Activated CD4-positive, alpha-beta T cell treated with anti-CD3 and anti-CD28 coated beads, Interleukin-2, amount 50 U/mL, for 1 hour (primary cell): ENCODE results near the gene CUBN.
"Not testable (repeated sequence)": the region's sequence is repeated elsewhere in the genome, so short reads cannot be mapped to it uniquely, and the experiment has no call there.

Source experiments
- DNase-seq: peaks from one replicate; pipeline ENCODE4 v3.0.0-alpha.2; 2020

Gene CUBN

DNA sequence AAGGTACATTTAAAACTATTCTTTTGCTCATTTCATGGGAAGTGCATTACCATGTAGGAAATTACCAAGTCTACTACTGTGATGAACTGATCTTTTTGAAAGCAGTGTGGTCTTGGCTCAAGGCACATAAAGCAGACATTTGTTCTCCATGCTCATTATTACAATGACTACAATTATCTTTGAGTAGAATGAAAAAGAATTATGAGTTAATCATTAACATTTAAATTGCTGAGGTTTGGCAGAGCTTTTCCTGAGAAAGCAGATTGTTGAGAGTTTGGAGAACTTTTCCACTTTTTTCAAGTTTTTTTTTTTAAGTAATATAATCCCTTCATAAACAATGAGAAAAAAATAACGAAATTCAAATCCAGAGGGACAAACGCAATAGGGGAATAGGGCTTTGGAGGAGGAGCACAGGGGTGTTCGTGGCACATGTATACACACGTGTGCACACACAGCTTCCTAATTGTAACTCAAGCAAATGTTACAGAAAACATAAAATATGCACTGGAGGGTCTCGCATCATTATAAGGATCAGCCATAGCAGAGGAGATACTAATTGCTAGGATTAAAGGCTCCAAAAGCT, 8.9 kb upstream of the CUBN start:
- no peak for DNase-seq

DNA sequence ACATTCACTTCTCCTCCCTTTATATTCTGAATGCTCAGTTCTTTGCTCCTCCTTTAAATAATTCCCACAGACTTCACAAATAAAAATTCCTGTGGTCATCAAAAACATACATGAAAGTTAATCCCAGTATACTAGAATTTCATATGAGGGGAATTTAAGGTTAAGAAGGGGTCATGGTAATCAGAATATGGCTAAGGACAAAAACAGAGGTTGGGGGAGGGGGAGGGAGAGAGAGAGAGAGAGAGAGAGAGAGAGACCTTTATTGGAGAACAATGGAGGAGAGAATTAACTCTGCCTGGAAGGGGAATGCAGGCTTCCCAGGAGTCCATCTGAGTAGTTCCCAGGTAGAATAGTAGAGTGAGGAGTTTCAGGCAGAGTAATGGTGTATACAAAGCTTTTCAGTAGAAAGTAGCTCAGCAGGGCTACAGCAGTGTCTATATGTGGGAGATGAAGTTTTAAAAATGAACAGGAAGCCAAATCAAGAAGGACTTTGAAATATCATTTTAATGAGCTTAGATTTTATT, 5.2 kb upstream of the CUBN start:
- no peak for DNase-seq

DNA sequence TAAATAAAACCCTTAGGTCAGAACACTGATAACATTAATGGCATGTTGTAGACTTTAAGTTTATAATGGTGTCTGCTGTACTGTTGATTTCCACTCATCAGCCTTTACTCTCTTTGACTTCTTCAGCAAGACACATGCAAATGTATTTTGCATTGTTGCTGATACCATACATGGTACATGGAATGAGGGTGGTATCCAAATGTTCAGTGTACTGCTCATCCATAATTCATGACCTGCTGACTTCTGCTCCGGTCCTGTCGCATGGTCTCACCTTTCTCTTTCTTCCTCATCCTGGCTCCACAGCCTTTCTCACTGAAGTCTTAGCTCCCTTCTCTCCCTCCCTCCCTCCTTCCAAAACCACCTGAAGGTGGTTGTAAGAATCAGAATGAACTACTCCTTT, 4.7 kb upstream of the CUBN start:
- DNase-seq, result no peak

DNA sequence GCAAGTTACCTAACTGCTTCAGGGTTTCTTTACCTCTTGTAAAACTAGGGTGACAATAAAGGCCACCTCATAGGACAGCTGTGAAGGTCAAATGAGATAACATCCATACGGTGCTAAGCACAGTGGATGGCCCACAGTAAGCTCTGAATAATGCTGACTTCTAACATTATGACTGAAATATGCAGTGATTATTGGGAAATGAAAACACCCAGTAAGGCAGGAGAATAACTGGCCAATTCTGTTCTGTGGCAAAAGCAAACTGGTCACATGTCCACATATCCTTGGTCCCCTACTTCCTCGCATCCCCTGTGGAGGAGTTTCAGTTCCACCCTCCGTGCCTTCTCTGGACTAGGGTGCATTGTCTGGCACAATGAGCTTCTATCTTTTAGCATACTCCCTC, 1.4 kb downstream of the CUBN start:
- DNase-seq, result no peak

DNA sequence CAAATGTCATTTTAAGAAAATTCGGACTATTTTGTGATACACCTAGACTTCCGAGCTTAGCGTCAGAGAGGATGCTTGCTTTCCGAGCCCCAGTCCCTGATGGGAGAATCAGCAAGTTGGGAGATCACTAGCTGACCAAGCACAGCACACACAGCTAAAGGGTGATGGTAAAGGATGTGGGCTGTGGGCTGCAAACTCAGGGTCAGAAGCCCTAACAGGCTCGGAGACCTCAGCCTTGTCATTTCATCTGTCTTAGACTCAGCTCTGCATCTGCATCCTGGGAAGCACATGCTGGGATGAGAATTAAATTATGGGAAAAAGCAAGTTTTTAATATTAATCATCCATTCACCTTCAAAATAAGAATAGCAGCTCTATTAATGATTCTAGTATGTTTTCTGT, 3.3 kb downstream of the CUBN start:
- no peak for DNase-seq

DNA sequence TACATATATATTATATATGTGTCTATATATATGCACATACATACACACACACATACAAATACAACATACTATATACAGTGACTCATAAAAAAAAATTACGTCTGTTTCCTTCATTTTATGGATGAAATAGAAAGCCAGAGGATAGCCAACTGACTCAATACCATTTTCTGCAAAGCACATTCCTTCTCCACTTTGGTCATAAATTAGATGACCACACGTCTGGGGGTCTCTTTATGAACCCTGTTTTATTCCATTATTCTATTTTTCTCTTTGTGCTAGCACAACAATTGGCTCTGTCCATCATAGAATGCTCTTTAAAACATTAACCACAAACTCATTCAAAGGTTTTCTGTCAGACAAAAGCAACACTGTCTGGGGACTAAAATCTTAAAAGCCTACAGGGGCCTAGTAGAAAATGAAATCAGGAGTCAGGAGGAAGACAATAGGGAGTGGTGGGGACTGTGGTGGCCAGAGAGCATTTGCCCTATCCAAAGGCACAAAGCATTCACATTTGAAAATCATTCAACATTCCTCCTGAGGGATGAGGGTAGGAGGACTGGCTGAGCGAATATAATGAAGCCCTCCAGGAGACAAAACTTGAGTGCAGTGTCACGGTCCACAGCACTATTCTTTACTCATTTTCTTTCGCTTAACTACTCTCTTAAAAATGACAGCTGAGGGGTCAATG, 4.3 kb downstream of the CUBN start:
- no peak for DNase-seq

DNA sequence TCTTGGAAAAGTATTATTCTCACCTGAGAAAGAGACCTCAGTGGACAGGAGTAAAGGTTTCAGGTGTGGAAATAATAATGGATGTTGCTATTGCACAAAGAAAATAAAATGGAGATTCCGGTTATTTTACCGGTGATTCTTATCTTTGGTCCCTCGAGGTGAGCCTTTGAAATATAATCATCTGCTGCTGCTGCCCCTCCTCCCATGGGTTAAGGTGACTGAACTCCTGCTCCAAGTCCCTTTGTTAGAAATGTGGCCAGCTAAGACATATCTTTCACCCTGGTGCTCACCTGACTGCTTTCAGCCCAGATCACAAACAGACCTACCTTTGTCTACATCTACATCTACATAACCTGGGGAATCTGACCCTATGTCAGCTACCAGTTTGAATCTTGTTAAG, 5.7 kb downstream of the CUBN start:
- DNase-seq, result no peak

DNA sequence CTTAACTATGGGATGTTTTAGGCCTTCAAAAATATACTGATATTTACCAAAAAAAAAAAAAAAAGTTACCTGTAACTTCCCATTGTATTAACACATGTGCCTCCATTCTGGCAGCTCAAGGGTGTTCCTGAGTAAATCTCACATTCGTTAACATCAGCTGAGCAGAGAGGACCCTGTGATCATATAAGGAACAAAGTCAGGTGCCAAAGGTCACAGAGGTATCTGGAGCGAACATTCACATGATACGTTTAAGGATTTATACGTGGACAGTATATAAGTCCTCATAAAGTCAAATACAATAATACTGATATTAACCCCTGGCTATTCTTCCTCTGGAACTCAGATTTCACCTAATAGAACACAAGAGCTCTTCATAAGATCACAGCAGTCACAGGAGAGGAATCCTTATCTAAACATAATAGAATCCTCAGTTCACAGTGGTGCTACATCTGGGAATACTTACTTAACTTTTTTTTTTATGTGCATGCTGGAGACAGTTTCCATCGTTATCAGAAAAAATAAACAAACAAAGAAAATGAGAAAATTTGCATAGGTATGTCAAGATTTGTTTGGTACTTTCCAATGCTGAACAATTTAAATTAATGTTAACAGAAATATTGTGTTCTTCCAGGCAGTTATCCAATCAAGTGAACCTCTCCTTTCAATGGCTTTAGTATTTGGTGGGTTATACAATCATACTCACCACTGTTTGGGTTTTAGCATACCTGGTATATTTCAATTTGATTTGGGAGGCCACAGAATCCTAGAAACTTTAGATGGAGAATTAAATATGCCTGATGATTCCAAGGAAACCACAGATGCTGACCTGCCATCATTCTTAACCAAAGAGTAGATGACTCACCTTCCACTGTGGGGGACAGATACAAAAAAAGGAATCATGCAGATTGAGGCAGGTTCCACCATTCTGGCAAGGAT, 6.6 kb downstream of the CUBN start:
- DNase-seq, result no peak

DNA sequence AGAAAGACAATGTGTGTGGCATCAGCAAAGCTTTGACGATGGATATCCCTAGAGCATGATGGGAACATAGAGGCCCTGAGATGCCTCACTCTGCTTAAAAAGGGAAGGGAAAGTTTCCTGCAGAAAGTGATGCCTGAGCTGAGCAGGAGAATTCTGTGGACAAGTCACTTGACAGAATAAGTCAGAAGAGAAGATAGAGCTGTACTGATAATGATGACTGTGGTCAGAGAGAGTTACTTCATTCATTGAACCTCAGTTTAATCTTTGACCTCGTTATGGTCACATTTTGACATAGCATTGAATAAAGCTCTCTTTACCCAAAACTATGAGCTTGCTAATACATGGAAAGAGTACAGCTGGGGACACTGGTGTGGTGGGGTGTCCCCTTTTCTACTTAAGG, 7.6 kb downstream of the CUBN start:
- no peak for DNase-seq

DNA sequence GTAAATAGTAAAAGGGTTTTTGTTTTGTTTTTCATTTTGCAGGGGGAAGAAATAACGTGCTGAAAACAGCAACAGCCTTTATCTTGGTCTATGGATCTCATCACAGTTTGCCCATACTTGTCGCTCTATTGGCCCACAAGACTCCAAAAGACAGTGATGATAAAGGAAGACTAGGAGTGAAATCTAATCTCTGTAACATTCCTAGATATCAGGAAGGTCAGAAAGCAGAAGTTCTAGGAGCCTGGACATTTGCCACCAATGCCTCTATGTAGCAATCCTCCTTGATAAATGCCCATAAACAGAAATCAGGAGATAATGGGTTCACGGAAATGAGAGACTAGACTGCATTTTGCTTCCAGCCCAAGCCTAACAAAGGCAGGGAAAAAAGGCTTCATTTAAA, 8.9 kb downstream of the CUBN start:
- no peak for DNase-seq

DNA sequence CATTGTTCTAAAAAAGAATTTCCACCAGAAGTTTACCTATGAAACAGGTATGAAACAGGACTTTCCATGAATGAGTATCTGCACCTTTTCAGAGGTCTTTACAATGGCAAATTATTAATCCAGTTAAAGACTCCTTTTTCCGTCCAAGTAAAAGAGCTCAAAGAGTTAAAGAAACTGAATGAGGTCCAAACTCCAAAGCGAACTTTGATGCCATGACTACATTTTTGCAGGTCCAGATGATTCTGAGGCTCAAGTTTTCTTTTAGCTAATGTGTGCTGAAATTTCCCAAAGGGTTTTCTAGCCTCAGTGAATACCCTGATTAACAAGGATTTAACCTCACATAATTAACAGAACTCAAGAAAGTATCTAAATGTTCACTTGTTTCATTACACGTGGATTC, 9.8 kb downstream of the CUBN start:
- DNase-seq, result no peak

DNA sequence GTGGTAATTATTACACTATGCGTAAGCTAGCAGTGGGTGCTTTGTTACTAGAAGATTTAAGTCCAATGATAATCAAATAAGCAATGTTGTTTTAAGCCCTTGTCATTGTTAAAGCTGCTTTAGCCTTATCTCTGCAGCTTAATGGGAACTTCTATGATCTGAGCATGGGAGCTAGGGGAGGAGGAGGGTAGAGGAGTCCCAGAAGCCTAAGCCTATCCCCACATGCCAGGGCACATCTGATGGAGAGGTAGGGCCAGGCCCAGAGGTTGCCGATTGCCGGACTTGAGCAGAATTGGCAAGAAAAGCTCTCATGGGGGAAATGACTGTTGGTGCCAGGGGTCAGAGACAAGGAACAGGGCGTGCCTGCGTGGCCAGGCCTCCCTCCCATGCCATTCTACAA, 13.4 kb downstream of the CUBN start:
- DNase-seq, result no peak

DNA sequence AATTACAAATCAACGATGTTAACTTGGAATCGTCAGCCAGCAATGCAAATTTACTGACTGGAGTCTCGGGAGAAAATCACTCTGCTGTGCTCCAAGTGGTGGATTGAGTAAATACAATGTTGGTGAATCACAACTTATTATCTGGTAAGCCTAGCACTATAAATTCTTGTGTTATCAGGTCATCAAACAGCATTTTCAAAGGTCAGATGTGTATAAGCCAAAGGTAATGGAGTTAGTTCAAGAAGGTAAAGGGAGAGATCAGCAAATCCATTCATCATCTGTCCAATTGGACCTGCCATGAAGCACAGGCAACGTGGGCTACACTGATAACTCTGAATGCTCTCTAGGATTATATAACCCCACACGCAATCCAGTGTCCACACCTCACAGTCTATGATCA, 13.9 kb downstream of the CUBN start:
- DNase-seq, result no peak

DNA sequence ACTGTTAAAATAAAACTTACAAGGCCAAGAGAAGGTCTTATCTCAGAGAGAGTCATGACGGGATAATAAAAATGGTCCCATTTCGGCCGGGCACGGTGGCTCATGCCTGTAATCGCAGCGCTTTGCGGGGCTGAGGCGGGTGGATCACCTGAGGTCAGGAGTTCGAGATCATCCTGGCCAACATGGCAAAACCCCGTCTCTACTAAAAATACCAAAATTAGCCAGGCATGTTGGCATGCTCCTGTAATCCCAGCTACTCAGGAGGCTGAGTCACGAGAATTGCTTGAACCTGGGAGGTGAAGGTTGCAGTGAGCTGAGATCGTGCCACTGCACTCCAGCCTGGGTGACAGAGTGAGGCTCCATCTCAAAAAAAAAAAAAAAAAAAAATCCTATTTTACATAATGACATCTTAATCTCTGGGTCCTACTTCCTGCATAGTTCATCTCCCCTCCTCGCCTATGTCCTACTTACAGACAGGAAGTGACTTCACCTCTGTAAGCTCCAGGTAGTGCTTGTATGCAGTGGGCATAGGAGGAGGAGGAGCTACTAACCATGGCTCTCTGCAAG, 14.7 kb downstream of the CUBN start:
- not testable (repeated sequence) for DNase-seq

DNA sequence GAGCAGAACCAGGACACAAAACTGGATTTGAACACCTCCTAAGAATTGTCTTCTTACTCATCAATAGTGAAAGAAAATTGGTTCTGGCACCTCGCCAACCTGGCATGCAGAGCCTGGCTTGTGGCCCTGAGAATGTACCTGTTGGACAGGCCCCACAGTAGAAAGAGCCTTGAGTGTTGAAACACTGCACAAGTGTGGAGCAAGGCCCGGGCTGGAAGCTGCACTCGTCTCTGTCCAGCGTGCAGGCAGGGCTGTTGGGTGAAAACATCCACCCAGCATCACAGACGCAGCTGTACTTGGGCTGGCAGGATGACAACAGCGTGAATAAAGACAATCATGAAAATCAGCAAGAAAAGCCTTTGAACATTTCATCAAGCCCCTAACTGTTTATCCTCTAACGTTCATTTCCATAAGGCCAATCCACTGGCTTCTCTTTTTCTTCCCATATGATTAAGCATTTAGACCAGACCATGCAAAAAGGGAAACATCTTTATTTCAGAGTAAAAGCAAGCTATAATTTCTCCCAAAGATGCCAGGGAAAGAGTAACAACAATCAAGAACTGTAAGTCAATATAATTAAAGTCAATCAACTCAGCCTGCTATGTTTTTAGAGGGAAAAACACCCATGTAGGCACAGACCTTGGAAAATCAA, 15.6 kb downstream of the CUBN start:
- DNase-seq, result no peak

DNA sequence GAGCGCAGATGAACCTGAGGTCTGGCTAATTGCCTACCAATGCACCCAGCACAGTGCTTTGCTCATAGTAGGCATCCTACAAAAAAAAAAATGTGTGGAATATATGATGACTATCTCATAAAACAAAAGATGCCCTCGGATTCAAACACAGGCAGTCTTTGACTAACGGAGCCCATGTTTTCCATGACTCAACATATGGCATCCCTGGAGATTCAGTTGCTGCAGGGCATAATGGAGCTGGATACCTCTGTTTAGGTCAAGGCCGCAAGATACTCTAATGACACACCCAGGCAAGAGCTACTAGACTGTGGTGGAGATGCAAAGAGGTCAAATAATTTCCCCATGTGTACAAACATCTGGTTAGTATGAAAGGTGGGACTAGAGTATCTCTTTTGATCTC, 16.3 kb downstream of the CUBN start:
- DNase-seq, result no peak

DNA sequence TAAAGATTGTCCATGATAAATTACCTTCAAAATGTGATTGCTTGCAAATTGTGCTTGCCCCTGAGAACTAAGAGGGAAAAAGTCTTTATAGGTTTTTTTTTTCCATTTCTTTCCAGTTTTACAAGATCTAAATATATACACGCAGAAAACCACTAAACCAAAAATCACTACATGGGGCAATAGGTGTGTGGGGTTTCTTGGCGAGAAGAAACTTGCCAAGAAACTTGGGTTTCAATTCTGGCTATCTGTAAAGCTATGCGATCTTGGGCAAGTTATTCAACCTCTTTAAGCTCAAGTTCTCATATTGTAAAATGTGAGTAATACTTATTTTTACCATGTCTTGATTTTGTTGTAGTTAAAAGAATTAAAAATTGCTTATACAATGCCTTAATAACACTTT, 17.0 kb downstream of the CUBN start:
- no peak for DNase-seq

DNA sequence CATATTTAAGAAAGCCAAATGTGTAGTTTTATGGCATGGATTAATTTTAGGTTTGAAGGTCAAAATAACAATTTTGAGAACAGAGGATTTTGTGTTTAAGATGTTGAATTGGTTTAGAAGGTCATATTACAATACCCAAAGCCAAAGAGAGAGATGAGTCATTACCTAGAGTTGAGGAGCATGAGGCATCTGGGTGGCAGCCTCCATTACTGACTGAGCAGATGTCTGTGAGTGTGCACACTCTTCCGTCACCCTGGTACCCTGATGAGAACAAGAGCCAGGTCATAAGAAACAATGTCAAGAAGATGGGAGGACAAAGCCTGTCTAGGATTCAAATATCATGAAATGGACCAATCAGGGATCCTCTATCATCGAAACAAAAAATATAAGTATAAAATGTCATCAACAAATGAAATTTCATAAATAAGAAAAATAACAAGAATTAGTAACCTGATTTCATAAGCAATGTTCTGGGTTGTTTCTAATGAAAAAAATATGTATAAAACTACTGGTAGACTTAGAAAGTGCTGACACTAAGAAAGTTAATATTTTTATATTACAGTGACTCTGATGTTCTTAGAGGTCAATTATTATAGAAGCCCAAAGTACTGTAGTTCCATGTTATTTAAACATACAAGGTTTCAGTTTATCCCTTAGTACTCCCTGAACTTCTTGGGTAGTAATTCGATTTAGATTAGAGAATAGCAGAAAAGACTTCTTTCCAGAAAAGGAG, 20.0 kb downstream of the CUBN start:
- DNase-seq, result no peak

DNA sequence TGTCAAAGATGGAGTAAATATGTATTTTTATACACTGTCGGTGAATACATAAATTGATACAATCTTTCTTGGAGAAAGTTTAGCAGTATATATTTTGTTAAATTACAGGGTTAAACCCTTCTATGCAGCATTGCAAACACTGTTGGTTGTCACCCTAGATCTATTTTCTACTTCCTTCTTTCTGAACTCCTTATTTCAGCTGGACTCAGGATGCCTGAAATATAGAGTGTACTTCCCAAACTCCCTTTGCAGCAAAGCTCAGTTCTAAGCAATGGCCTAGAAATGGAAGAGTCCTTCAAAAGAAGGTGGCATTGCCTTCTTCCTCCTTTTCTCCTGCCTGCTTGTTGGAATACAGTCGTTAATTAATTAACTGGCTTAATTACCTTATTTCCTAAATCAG, 20.6 kb downstream of the CUBN start:
- no peak for DNase-seq

DNA sequence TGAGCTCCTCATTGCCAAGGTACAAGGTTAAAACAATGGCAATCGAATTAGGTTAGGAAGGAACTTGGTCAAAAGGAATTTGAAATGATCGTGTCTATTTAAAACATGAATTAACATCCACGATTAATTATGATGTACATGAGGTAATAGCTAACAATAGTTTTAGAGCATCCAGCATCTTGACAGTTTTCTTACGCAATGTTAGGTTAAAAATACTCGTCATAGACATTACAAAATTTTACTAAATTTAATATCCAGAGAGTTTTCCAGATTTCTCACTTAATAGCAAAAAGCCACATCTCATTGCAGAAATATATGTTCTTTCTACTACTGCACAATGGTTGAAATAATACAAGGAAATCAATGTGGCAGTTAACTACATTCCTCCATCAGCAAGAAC, 22.6 kb downstream of the CUBN start:
- DNase-seq, result no peak

DNA sequence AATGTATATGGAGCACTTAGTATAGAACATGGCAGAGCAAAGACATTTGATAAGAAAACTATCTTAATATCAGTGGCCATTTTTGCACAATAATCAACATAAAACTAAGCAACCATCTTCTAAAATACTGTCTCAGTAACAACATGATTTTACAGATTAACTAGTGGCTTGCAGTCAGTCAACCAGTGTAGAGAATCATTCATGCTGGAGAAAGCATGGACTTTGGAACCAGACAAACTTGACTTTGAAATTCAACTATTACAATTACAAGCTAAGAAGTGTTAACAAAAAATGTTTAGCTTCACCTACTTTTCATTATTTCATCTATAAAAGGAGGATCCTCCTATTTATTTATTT, 27.7 kb downstream of the CUBN start:
- no peak for DNase-seq

DNA sequence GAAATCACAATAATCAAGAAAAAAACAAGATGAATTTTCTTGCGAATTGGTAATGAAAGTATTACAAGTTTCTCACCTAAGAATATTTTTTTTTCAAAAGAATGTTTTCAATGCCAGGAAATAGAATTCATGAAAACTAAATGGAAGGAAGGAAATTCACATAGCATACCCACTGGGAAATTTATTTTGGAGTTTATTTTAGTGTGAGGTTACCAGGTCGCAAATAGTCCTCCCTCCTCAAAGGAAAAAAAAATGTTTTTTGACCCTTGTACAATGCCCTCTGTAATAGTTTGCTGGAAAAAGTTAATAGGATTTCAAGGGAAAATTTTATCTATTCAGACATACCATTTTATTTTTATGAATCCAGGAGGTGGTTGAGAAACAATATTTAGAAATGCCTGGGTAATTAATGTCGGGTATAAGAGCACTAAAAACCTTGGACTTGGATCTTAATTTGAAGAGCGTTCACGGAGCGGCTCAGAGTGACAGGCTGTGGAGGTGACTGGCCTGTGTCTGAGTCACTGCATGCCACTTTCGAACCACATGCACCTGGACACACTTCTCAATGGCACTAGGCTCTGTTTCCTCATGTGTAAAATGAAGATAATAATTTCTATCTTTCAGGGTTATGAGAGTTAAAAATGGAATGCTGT, 28.2 kb downstream of the CUBN start:
- DNase-seq, result no peak
